Measurements from ENCODE around the gene TNN.

- TF ChIP-seq POLR2A (IDR thresholded peaks at IDR 0.05) = no peak
- TF ChIP-seq CTCF (IDR thresholded peaks at IDR 0.05) = no peak
These were observed 9.9 kb downstream of the TNN start for GRCh38 chr1:175077356-175078030.

Measured in heart left ventricle (tissue), 13 donors.